Ishikawa (cell line): ENCODE data around the gene SEMG1.

Experiments
- EP300 ChIP-seq: IDR thresholded peaks from 2 replicates; pipeline ENCODE4 v1.6.1; 2012; ENCODE audit warnings: borderline replicate concordance
- RAD21 ChIP-seq: IDR thresholded peaks from 2 replicates; pipeline ENCODE4 v1.6.1; 2012; ENCODE audit warnings: low read depth
- REST ChIP-seq: IDR thresholded peaks from 2 replicates; pipeline ENCODE4 v1.6.1; 2012; ENCODE audit warnings: low read depth, mild to moderate bottlenecking
- TCF12 ChIP-seq: IDR thresholded peaks from 2 replicates; pipeline ENCODE4 v1.6.1; 2012; ENCODE audit warnings: low read depth

- TF ChIP-seq TCF12 (no peak), REST (no peak), RAD21 (no peak), EP300 (no peak)
Measured at GRCh38 chr20:45258259-45258658, 51.4 kb downstream of the SEMG1 start.
